GM18867 (cell line): ENCODE measurements around the gene AHDC1.
"Not testable (repeated sequence)": the region's sequence is repeated elsewhere in the genome, so short reads cannot be mapped to it uniquely, and the experiment has no call there.

Experiments
- ATAC-seq: cut with Tn5 transposase; IDR thresholded peaks from one replicate; pipeline ENCODE4 v1.9.1; 2021; ENCODE audit warnings: mild to moderate bottlenecking, moderate library complexity; ENCODE audit not compliant: unreplicated experiment

AHDC1 gene

DNA sequence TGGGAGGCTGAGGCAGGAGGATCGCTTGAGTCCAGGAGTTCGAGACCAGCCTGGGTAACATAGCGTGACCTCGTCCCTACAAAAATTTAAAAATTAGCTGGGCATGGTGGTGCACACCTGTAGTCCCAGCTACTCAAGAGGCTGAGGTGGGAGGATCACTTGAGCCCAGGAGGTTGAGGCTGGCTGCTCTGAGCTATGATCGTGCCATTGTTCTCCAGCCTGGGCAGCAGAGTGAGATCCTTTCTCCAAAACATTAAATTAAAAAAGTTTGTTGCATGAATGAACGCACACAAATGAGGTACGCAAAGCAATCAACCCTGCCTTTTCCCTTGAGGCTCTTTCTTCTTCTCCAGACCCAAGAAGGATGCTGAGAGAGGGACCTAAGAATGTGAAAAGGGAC lies 50.1 kb downstream of the AHDC1 start:
- ATAC-seq: not testable (repeated sequence)

DNA sequence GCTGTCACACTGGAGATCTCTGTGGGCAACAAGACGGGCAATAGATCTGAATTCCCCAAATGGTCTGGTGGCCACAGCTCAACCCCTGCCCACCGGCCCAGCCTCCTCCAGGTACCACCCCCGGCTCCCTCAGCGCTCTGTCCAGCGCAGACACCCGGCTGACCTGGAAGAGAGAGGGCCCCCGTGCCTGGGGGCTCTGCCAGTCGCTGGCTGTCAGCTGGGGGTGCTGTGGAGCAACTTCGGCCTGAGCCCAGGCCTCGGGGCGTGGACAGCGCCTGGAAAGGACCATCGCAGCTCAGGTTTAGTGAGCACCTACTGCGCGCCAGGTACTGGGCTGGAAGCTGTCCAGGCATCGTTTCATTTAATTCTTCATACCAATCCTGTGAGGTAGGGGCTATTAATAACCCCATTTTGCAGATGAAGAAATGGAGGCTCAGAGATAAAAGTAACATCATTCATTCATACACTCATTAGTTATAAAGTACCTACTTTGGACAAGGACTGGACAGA lies 51.0 kb downstream of the AHDC1 start:
- no peak for ATAC-seq

DNA sequence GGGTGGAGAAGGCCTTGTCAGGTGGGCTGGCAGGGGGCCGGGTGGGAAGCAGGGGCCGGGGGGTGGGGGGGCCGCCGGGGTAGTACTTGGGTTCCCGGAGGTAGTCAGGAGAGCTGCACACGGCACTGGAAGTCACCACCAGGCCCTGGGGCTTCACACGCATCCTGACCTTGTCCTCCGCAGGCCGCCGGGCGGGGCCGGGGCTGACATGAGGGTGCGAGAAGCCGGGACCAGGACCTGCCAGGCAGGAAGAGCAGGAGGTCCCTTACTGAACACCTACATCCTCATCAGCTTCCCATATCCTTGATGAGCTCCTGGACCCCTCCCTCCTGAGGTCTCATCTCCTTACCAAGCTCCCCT lies 52.0 kb downstream of the AHDC1 start:
- no peak for ATAC-seq

DNA sequence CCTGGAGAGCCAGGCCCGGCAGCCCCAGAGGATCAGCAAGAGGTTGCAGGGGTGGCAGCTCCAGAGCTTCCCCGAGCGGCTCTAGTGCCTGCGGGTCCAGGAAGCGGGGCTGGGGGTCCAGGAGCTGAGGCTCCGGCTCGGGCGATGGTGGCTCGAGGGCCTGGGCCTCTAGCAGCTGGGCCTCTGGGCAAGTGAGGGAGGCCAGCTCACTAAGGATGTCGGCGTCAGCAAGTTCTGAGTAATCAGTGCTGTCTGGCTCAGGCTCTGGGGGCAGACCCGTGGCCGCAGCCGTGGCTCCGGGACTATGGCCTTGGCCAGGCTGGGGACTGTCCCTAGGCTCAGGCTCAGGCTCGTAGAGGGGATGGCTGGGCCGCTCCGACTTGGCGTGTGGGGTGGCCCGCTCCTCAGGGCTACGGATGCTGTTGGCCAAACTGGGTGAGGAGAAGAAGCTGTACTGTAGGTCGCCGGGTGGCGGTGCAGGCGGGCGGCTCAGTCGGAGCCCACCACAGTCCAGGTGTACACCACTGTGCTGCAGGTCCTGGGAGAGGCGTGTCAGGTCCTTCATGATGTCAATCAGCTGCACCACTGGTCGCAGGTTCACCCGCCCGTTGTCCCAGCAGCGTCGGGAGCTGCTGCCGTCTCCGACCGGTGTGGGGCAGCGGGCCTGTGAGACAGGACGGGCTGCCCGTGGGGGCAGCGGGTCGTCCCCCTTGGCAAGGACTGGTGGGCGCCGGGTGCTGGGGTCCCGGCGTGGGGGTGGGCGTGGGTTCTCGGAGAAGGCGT lies 52.6 kb downstream of the AHDC1 start:
- ATAC-seq: no peak

DNA sequence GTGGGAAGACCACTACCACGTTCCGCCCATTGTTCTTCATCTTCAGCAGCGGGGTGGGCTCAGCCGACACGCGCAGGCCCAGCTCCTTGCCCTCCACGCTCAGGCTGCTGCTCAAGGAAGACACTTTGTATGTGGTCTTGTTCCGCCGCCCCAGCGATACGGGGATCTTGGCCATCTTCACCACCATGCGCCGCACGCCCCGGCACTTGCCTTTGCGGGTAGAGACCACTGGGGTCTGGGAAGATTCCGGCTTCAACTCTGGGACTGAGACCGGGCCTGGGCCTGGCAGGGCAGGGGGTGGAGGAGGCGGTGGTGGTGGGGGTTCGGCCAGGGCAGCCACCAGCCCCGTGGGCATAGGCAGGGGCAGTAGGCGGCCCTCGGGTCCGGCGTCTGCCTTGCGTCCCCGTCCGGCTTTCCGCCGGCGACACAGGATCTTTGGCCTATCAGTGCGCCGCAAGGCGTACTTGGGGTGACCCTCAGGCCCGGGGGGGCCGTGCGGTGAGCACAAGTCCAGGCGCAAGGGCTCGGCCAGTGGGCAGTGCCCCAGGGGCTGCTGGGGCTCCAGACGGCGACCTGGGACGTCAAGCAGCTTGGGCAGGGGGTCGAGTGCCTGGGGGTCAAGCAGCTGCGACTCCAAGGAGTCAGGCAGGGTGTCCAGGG lies 53.3 kb downstream of the AHDC1 start:
- no peak for ATAC-seq

DNA sequence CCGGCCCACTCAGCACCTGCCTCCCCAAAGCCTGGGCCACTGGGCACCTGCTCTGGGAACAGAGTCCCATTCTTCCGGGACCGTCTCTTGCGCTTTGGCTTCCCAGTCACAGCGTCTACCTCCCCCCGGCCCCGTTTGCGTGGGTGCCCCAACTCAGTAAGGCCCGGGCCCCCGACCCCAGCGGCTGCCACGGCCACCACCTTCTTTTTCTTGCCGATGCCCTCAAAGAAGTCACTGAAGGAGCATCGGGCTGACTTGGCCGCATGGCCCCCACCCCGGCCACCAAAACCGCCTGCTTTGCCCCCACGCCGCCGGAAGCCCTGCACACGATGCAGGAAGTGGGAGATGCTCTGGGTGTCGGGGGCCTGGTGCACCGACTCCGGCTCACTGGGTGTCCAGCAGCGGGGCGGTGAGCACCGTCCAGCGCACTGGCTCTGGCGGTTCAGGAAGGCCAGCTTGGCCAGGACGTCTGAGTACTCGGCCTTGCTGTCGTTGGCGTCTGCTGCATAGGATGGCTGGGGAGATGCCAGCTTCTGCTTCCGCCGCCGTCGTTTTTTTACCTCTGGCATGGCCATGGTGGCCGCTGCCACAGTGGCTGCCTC lies 54.0 kb downstream of the AHDC1 start:
- ATAC-seq: no peak

DNA sequence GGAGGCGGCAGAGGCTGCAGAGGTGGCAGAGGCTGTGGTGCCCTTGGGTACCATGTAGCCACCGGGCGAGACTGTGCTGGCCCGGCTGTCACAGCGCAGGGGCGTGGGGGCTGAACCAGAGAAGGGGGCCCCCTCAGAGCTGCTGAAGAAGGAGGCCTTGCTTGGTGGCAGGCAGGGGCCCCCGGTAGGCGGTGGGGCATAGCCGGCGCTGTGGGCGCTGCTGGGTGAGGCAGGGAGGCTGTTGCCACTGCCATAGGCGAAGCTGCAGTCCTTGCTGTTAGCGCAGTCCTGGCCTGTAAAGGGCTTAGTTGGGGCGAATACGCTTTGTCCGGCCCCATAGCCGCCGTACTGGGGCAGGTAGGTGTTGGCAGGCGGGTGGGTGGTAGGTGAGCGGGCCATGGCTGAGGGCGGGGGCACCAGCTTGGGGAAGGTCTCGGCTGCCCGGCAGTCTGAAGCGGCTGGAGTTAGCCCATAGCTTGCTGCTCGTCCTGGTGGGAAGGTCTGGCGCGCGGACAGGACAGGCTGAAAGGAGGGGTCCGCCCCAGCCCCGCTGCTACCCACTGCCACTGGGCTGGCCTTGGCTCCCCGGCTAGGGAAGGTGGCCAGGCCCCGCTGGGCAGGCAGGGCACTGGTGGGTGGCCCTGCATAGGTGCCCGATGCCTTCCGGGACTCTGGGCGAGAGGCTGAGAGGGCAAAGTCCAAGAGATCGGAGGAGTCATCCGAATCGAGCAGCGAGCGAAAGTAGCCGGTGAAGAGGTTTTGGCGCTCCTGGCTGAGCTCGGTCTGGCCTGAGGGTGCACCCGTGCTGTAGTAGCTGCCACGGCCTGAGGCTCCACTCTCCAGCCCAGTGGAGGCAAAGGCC lies 54.9 kb downstream of the AHDC1 start:
- no peak for ATAC-seq

DNA sequence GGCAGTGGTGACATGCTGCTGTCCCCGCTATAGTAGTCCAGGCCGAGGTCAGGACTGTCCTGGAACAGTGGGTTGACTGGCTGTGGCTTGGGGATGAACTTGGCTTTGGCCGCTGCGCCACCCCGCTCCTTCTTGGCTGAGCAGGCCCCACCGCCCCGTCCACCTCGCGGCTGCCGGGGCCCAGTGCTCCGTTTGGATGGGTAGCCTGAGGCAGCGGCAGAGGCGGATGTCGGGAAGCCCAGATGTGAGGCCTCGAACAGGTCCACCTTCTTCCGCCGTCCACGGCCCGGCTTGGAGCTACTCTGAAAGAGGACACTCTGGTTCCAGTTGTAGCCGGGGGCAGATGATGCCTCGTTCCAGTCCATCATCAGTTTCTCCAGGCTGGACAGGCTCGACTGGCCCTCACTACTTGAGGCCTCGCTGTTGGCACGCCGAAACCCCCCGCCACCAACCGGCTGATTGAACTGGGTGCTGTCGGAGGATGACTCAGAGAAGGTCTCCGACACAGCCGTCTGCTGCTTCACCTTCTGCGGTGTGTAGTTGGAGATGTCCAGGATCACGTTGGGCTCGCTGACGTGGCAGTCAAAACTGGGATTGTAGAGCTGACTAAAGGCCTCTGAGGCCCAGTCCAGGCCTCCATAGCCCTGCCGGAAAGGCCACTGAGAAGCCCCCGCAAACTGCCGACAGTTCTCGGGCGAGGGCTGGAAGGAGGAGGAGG lies 55.6 kb downstream of the AHDC1 start:
- ATAC-seq: no peak

DNA sequence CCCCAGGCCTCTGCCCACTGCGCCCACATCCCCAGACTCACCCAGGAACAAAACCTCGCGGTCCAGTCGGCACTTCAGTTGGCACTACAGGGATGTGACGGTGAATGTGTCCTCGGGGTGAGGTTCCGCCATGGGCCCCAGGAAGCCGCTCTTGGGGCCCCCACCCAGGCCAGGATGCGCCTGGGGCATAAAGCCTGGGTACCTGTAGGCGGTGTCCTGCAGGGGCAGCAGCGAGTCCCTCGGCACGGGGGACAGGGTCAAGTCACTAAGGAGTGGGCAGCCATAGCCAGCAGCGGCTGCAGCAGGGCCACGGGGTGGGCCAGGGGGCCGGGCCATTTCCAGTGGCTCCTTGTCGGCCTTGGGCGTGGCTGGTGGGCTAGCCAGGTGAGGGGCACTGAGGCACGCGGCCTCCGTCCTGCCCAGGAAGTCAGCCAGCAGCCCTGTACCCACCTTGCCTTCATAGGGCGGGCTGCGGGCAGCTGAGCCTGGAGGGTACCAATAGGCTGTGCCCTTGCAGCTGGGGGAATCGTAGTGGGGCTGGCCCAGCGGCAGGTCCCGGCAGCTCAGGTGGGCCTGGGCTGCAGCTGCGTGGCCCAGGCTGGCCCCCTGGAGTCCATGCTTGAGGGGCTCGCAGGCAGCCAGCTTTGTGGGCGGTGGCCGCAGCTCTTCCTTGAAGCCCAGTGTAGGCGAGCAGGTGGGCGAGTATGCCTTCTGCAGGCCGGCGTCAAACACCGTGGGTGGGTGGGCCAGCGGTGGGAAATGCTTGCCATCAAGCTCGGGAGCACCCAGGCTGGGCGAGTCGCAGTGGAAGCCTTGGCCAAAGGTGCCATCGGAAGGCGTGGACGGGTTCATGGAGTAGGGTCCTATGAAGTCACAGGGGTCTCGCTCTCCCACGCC lies 56.5 kb downstream of the AHDC1 start:
- ATAC-seq: no peak

DNA sequence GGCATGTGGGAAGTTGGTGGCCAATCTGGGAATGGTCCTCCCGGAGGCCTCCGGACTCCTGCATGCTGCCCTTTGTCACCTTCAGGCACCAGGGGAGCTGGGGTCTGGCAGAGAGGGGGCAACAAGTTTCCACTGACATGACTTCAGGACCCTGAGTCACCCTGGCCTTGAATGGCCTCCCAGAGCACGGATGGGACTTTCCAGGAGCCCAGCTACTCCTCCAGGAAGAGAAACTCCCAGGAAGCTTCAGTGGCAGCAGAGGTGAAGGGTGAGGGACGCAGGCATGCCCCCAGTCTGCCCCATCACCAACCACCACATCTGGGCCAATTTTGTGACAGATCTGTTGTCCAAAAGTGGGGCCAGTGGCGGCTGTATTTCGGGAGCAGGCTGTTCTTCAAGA lies 58.1 kb downstream of the AHDC1 start:
- no peak for ATAC-seq

DNA sequence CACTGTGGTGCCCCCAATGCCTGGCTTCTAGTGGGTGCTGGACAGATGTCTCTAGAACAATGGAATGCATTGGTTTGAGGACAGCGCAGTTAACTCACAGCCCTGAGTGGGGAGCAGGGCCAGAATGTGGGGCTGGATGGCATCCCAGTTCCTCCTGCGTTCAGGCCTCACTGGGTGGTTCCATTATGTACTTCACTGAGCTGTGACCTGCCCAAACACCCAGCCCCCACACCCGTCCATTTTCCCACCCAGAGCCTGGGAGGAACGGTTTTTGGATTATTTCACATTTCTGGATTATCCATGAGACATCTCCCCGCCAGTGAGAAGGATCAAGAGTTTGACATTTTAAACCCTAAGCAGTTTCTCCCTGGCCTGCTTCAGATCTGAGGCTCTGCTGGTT lies 58.7 kb downstream of the AHDC1 start:
- ATAC-seq: no peak

DNA sequence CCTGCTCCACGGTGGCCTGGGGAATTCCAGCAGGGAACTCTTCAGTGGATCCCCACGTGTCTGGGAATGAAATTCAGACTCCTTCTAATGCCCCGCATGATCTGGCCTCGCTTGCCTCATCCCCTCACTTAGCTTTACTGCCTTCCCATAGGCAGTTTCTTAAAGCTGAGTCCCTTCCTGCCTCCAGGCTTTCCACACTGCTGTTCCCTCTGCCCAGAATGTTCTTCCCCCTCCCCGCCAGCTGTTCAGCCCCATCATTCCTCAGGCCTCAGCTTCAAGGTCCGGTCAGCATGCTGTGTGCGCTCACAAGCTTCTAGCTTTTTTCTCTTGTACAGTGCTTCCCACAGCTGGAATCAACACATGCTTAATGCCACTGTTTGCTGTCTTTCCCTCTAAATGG lies 59.1 kb downstream of the AHDC1 start:
- no peak for ATAC-seq

DNA sequence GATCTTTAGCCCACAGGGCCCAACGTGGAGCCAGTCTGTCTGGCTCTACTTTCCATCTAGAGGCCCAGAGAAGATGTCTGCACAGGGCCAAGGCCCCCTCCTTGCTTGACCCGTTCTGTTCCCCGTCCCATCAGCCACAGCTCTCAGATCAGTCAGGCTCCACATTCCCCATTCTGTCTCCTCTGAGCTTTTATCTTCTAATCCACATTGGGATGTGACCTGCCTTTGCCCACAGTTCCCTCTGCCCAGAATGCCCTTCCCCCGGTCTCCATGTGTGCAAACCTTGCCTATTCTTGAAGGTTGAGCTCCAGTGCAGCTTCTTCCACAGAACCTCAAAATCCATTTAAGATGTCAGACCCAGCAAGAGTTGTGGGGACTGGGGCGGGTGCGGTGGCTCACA lies 60.7 kb downstream of the AHDC1 start:
- ATAC-seq: no peak

DNA sequence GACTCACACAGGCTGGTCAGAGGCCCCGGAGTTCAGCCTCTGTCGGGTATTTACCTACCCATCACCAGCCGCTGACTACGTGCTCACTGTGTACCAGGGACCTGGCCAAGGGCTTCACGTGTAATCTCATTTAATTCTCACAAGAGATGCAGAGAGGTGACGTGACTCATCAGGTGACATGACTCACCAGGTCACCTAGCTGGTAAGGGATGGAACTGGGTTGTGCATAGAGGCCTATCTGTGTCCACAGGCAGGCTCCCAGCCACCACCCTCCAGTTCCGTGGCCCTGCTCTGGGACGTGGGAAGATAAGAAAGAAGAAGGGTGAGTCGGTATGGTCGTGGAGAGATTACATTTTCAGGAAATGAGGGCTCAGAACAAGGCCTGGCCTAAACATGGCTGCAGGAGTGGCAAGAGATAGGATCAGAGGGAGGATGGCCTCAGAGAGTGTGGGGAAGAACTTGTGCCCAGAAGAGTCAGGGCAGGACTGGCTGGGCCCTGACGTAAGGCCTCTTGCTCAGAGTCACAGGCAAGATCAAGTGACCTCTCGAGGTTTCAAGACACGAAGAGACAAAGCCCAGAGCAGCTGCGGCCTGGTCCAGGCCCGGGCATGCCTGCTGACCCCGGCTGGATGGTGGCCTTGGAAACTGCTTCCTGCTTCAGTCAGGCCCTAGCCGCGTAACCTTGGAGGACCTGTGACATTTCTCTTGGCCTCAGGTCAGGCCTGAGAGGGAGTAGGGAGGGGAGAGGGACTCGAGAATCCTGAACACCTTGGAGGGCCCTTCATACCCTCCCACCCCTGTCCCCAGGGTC lies 61.3 kb downstream of the AHDC1 start:
- ATAC-seq: no peak

DNA sequence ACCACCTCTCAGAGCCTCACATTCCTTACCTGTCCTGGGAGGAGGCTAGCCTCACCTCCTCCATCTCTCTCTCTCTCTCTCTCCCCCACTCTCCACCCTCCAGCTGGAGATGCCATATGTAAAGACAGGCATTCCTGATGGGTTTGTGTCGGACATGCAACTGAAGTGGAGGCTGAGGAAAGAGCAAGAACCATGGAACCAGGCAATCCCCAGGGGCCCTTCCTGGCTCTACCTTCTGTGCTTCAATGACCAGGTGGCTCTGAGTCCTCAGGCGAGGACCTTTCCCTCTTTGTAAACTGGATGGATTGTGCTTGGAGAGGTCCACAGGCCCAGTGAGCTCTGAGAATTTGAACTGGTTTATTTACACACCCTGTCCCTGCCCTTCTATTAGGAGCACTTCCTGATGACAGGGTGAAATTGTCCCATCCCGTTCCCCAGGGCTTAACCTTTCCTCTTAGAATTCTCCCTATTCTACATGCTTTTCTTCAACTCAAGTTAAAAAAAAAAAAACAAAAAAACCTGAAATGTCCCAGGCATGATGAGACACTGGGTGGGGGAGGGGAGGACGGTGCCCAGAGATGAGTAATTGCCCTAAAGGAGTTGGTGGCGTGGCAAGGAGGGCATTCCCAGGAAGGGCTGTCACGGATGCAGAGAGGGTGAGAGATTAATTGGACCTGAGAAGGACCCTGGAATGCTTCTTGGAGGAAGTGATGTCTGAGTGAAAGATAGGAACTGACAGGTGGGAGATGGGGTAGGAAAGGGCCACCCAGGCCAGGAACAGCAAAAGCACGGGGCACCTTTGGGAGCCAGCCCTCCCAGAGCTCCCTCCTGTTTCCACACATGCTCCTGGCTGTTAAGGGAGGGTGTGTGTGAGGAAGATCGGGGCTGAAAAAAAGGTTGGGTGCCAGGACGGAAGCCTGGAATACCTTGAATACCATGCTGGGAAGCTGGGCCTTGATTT lies 63.8 kb downstream of the AHDC1 start:
- ATAC-seq: no peak

DNA sequence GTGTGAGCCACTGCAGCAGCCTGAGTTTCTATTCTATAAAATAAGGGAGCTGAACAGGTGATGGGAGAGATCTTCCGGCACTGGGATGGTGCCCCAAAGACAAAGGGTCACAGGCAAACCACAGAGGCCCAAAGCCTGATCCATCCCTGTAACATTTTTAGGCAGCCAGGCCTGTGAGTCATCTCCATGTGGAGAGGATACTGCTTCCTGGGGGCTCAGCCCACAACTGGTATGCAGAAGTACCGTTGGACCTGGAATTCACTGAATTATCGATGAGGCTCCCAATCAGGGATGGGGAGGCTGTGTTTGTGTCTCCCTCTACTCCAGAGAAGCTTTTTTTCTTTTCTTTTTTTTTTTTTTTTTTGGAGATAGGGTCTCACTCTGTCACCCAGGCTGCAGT lies 65.2 kb downstream of the AHDC1 start:
- ATAC-seq: no peak

DNA sequence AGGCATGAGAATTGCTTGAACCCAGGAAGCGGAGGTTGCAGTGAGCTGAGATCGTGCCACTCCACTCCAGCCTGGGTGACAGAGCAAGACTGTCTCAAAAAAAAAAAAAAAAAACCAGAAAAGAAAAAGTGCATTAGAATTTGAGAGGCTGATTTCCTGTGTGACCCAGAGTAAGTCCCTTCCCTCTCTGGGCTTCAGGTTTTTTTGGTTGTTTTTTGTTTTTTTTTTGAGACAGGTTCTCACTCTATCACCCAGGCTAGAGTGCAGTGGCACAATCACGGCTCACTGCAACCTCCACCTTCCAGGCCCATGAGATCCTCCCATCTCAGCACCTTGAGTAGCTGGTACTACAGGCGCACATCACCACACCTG lies 65.7 kb downstream of the AHDC1 start:
- not testable (repeated sequence) for ATAC-seq

DNA sequence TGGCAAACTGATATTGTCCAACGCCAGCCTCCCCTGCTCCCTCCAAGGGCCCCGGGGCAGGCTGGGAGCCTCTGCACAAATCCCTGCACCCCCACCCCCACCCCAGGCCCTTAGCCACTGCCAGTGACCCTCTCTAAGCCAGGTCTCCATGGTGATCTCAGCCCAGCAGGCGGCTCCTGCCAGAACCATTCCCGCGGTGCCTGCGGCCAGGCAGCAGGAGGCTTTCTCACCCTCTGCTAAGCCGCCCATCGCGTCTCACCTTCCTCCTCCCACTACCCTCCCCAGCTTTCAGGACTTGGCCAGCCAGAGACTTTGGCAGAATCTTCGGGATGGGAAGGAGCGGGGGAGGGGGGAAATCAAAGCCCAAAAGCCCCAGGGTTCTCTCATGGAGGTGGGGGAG lies 67.2 kb downstream of the AHDC1 start:
- no peak for ATAC-seq
